ENCODE measurements around the gene VPS29.

DNA sequence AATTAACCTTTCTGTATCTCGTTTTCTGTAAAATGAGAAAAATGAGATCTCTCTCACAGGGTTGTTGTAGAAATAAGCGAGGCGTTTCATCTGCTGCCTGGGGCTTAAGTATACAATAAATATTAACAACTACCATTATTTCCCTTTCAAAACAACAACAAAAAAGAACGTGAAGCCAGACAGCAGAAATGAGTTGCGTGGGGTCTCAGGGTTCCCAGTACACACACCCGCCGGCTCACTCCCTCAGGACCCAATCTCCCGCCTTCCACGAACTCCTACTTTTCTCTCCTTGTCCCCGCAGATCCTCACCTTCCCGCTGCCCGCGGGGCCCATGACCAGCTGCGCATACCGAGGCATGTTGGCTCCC, 34.1 kb downstream of the VPS29 start:
- TF ChIP-seq, protein P1, sequence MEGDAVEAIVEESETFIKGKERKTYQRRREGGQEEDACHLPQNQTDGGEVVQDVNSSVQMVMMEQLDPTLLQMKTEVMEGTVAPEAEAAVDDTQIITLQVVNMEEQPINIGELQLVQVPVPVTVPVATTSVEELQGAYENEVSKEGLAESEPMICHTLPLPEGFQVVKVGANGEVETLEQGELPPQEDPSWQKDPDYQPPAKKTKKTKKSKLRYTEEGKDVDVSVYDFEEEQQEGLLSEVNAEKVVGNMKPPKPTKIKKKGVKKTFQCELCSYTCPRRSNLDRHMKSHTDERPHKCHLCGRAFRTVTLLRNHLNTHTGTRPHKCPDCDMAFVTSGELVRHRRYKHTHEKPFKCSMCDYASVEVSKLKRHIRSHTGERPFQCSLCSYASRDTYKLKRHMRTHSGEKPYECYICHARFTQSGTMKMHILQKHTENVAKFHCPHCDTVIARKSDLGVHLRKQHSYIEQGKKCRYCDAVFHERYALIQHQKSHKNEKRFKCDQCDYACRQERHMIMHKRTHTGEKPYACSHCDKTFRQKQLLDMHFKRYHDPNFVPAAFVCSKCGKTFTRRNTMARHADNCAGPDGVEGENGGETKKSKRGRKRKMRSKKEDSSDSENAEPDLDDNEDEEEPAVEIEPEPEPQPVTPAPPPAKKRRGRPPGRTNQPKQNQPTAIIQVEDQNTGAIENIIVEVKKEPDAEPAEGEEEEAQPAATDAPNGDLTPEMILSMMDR (IDR thresholded peaks at IDR 0.05): no peak
- TF ChIP-seq POLR2A (IDR thresholded peaks at IDR 0.05) (peak; percentile 90), EP300 (IDR thresholded peaks at IDR 0.05; ENCODE audit: low read depth) (no peak)

All from transverse colon (tissue), 3 donors.